Naive thymus-derived CD4-positive, alpha-beta T cell (primary cell): ENCODE results near the gene EXOC8. TPM values are rescaled to one million over a fixed set of nuclear protein-coding genes. Genes with fewer than 3 reads are reported as not detected.

Source experiments
- ATAC-seq: fragments of 150-1000 bp; cut with Tn5 transposase; 2 replicates; pipeline ENCODE4 v1.10.0; 2021; ENCODE audit warnings: mild to moderate bottlenecking, moderate library complexity
- CTCF ChIA-PET: fragments of 350-600 bp; sonication (Branson Sonifier 250); formaldehyde crosslinking; loops from one replicate; lab custom pipeline; 2021; ENCODE audit warnings: antibody characterized with exemption; lab: Charles Lee
- POLR2A ChIA-PET: fragments of 350-600 bp; sonication (Branson Sonifier 250); formaldehyde crosslinking; loops from one replicate; lab custom pipeline; 2021; ENCODE audit warnings: antibody characterized with exemption, inconsistent platforms; lab: Charles Lee
- DNase-seq, 9 donors: peaks; one replicate each; pipeline versions ENCODE4 v3.0.0 to v3.0.0-alpha.2; 2020 to 2022; ENCODE audit warnings: mixed read lengths in 1 of 9
- H3K27ac ChIP-seq: one replicate; pipeline ENCODE4 v1.7.0; 2013; ENCODE audit warnings: mild to moderate bottlenecking, low read depth, low read length, moderate library complexity
- H3K27me3 ChIP-seq, 2 donors: one replicate each; pipeline ENCODE4 v1.7.0; 2013; ENCODE audit warnings: low read length in 2 of 2, mild to moderate bottlenecking in 2 of 2, moderate library complexity in 2 of 2; ENCODE audit not compliant: control insufficient read depth in 2 of 2, insufficient read depth in 2 of 2
- H3K36me3 ChIP-seq, 3 experiments: 1 replicate in 2 of 3; 2 replicates in 1 of 3; pipeline ENCODE4 v1.7.0; 2013; ENCODE audit warnings: low read length in 3 of 3, mild to moderate bottlenecking in 3 of 3, moderate library complexity in 1 of 3; ENCODE audit not compliant: insufficient read depth in 3 of 3, control insufficient read depth in 2 of 3
- H3K4me1 ChIP-seq, 2 donors: one replicate each; pipeline ENCODE4 v1.7.0; 2013; ENCODE audit warnings: low read length in 2 of 2, mild to moderate bottlenecking in 2 of 2, moderate library complexity in 1 of 2; ENCODE audit not compliant: control insufficient read depth in 2 of 2, insufficient read depth in 2 of 2
- H3K4me3 ChIP-seq: 2 replicates; pipeline ENCODE4 v1.7.0; 2013; ENCODE audit warnings: mild to moderate bottlenecking, low read length
- H3K9me3 ChIP-seq, 3 experiments: 1 replicate in 2 of 3; 2 replicates in 1 of 3; pipeline ENCODE4 v1.7.0; 2013; ENCODE audit warnings: low read length in 3 of 3; ENCODE audit not compliant: control insufficient read depth in 2 of 3
- H3K27ac Mint-ChIP-seq, 9 donors: one replicate each; pipeline ENCODE4 v1.8.0; 2020 to 2022; ENCODE audit warnings: mixed read lengths in 9 of 9, mild to moderate bottlenecking in 8 of 9, moderate library complexity in 5 of 9, inconsistent platforms in 2 of 9
- H3K27me3 Mint-ChIP-seq, 5 donors: one replicate each; pipeline ENCODE4 v1.8.0; 2021 to 2022; ENCODE audit warnings: mixed read lengths in 5 of 5, mild to moderate bottlenecking in 1 of 5
- H3K36me3 Mint-ChIP-seq, 5 donors: one replicate each; pipeline ENCODE4 v1.8.0; 2020 to 2022; ENCODE audit warnings: mixed read lengths in 5 of 5, mild to moderate bottlenecking in 3 of 5, inconsistent platforms in 1 of 5
- H3K4me1 Mint-ChIP-seq, 7 donors: one replicate each; pipeline ENCODE4 v1.8.0; 2020 to 2022; ENCODE audit warnings: mixed read lengths in 7 of 7, mild to moderate bottlenecking in 3 of 7, inconsistent platforms in 1 of 7
- H3K4me3 Mint-ChIP-seq, 10 donors: one replicate each; pipeline ENCODE4 v1.8.0; 2020 to 2022; ENCODE audit warnings: mild to moderate bottlenecking in 10 of 10, mixed read lengths in 10 of 10, moderate library complexity in 6 of 10, inconsistent platforms in 2 of 10
- H3K9me3 Mint-ChIP-seq, 11 donors: one replicate each; pipeline ENCODE4 v1.8.0; 2020 to 2022; ENCODE audit warnings: mixed read lengths in 11 of 11, mild to moderate bottlenecking in 4 of 11, inconsistent platforms in 1 of 11, moderate library complexity in 1 of 11
- intact Hi-C, 2 donors: fragments of 100-400 bp; cut with micrococcal nuclease; formaldehyde crosslinking; loops; one replicate each; pipeline ENCODE4 v1.15.1; 2023
- polyA plus RNA-seq, 2 donors: library from polyadenylated mRNA; unstranded; fragments of 300-500 nt; fragmentation: Illumina TruSeq; gene quantifications; one replicate each; pipeline ENCODE4 v1.2.3, GENCODE V29; 2021
- total RNA-seq, 6 experiments: library from RNA in 5 of 6; stranded (reverse) in 5 of 6; gene quantifications; 1 replicate in 5 of 6; 2 replicates in 1 of 6; pipeline ENCODE4 v1.2.3 and lab custom pipeline; 2021 to 2026

The EXOC8 gene
- total and polyA plus RNA-seq, 7 experiments from 2014 or later: 2.7 to 33.8 (median 23.5) TPM

- Mint-ChIP-seq H3K36me3 (peaks cover 0 to 23% (median 9%) of the 10 kb centered on the region in 5 donors), H3K9me3 (peaks cover 0 to 23% (median 2%) of the 10 kb centered on the region in 11 donors), H3K27me3 (peaks cover 0 to 7% (median 0%) of the 10 kb centered on the region in 5 donors), H3K4me1 (peaks cover 5 to 27% (median 9%) of the 10 kb centered on the region in 7 donors), H3K27ac (no peak overlapping the region), H3K4me3 (no peak overlapping the region)
- intact Hi-C loops: no loop called here
- Histone ChIP-seq H3K27ac (no peak overlapping the region), H3K4me3 (no peak overlapping the region), H3K36me3 (no peaks in the 10 kb centered on the region), H3K4me1 (no peaks in the 10 kb centered on the region), H3K9me3 (no peaks in the 10 kb centered on the region), H3K27me3 (no peaks in the 10 kb centered on the region)
- CTCF ChIA-PET: no interaction called here
- DNase-seq: no peak
- no peak for ATAC-seq
- POLR2A ChIA-PET: no interaction called here
Measured at GRCh38 chr1:231327617-231328016, 10.0 kb downstream of the EXOC8 start.

DNA sequence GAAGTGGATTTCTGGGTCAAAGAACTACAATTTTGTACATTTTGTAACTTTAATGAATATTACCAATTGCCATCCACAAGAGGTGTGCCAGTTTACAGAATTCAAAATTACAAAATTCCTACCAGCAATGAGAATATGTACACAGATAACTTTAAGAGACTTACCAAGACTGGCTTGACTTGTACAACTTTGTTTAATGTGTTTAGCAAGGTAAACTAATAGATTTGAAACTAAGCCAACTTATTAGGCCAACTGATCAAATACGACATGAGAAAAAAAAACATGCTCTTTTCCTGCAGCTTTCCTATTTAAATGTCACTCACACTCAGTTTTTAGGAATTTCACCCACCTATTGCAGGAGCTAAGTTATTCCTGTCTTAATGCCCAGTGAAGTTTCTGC, 11.4 kb downstream of the EXOC8 start:
- no peak for DNase-seq
- Histone ChIP-seq H3K4me3 (no peak overlapping the region), H3K27ac (no peak overlapping the region), H3K4me1 (no peaks in the 10 kb centered on the region), H3K36me3 (no peaks in the 10 kb centered on the region), H3K9me3 (no peaks in the 10 kb centered on the region), H3K27me3 (no peaks in the 10 kb centered on the region)
- POLR2A ChIA-PET: no interaction called here
- no peak for ATAC-seq
- intact Hi-C loops: no loop called here
- Mint-ChIP-seq H3K27me3 (peaks cover 0 to 7% (median 0%) of the 10 kb centered on the region in 5 donors), H3K27ac (no peak overlapping the region), H3K4me3 (no peak overlapping the region), H3K36me3 (peaks cover 0 to 12% (median 1%) of the 10 kb centered on the region in 5 donors), H3K4me1 (peaks cover 0 to 15% (median 4%) of the 10 kb centered on the region in 7 donors), H3K9me3 (peaks cover 0 to 9% (median 0%) of the 10 kb centered on the region in 11 donors)
- CTCF ChIA-PET: no interaction called here

DNA sequence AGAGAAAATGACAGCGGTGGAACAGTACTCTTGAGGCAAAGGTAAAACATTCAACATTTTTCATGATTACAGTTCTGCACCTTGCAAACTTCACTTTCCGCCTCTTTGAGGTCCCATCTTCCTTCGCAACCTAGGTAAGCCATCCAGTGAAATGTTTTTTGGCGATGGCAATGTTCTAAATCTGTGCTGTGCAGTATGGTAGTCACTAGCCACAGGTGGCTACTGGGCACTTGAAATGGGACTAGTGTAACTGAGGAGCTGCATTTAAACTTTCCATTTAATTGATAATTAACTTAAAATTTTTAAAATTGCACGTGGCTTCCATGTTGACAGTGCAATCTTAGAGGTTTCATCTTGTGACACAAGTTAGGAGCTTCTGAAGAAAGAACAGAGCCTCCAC, 13.0 kb downstream of the EXOC8 start:
- Histone ChIP-seq H3K36me3 (no peaks in the 10 kb centered on the region), H3K9me3 (no peaks in the 10 kb centered on the region), H3K27me3 (no peaks in the 10 kb centered on the region), H3K4me3 (no peak overlapping the region), H3K4me1 (no peaks in the 10 kb centered on the region), H3K27ac (no peak overlapping the region)
- Mint-ChIP-seq H3K27ac (no peak overlapping the region), H3K4me3 (no peak overlapping the region), H3K4me1 (peaks cover 0 to 7% (median 4%) of the 10 kb centered on the region in 7 donors), H3K9me3 (peaks cover 0 to 4% (median 0%) of the 10 kb centered on the region in 11 donors), H3K27me3 (peaks cover 0 to 7% (median 0%) of the 10 kb centered on the region in 5 donors), H3K36me3 (peaks cover 0 to 8% (median 0%) of the 10 kb centered on the region in 5 donors)
- intact Hi-C loops: no loop called here
- CTCF ChIA-PET: no interaction called here
- DNase-seq (no peak), ATAC-seq (no peak)
- POLR2A ChIA-PET: interaction anchor here (0.5 kb wide), 1 partner anchor 34 kb away, joined by 6 read pairs; no protein-coding TSS in a partner anchor

- DNase-seq: no peak
- H3K4me3 Mint-ChIP-seq: no peak overlapping the region
- no peak overlapping the region for H3K27ac Mint-ChIP-seq
- peaks cover 0 to 7% (median 0%) of the 10 kb centered on the region in 5 donors for H3K27me3 Mint-ChIP-seq
- Histone ChIP-seq H3K9me3 (no peaks in the 10 kb centered on the region), H3K27me3 (no peaks in the 10 kb centered on the region), H3K4me3 (no peak overlapping the region), H3K36me3 (no peaks in the 10 kb centered on the region), H3K27ac (no peak overlapping the region), H3K4me1 (no peaks in the 10 kb centered on the region)
- CTCF ChIA-PET: no interaction called here
- intact Hi-C loops: no loop called here
- ATAC-seq: no peak
- peaks cover 0 to 4% (median 0%) of the 10 kb centered on the region in 5 donors for H3K36me3 Mint-ChIP-seq
- no peaks in the 10 kb centered on the region for H3K4me1 Mint-ChIP-seq
- POLR2A ChIA-PET: no interaction called here
- no peaks in the 10 kb centered on the region for H3K9me3 Mint-ChIP-seq
Measured at GRCh38 chr1:231322880-231323530, 14.6 kb downstream of the EXOC8 start.

- Histone ChIP-seq H3K27me3 (no peaks in the 10 kb centered on the region), H3K9me3 (no peaks in the 10 kb centered on the region), H3K4me1 (no peaks in the 10 kb centered on the region), H3K4me3 (no peak overlapping the region), H3K27ac (no peak overlapping the region), H3K36me3 (no peaks in the 10 kb centered on the region)
- ATAC-seq (no peak), DNase-seq (no peak)
- ChIA-PET POLR2A (no interaction called here), CTCF (no interaction called here)
- Mint-ChIP-seq H3K27ac (peak overlapping the region in 1 of 9 donors; percentile 25), H3K9me3 (no peaks in the 10 kb centered on the region), H3K4me3 (no peak overlapping the region), H3K36me3 (peaks cover 0 to 4% (median 0%) of the 10 kb centered on the region in 5 donors), H3K27me3 (peaks cover 0 to 3% (median 0%) of the 10 kb centered on the region in 5 donors), H3K4me1 (peaks cover 0 to 4% (median 0%) of the 10 kb centered on the region in 7 donors)
- intact Hi-C loops: no loop called here
Measured at GRCh38 chr1:231319080-231319479, 18.6 kb downstream of the EXOC8 start.

DNA sequence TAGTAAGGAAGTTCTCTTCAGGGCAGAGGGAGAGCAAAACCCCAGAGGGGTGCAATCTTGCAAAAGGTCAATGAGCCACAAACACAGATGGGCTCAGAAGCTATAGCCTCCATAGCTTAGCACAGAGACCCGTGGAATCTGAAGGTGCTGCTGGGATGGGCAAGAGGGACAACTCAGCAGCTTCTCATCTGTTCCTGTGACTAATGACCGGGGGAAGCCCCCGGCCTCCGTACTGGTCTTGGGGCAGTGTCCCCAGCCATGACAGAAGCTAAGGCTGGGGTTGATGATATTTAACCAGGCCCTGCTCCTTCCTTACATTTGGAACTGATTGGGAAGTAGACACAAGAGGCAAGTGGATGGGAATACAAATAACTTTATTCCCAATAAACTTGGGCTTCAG, 19.1 kb downstream of the EXOC8 start:
- ATAC-seq: no peak
- H3K36me3 ChIP-seq: no peaks in the 10 kb centered on the region
- Mint-ChIP-seq H3K27ac (no peak overlapping the region), H3K9me3 (no peaks in the 10 kb centered on the region), H3K4me1 (peaks cover 0 to 4% (median 0%) of the 10 kb centered on the region in 7 donors), H3K27me3 (no peaks in the 10 kb centered on the region), H3K4me3 (no peak overlapping the region), H3K36me3 (peaks cover 0 to 4% (median 0%) of the 10 kb centered on the region in 5 donors)
- H3K4me1 ChIP-seq: no peaks in the 10 kb centered on the region
- no peaks in the 10 kb centered on the region for H3K27me3 ChIP-seq
- DNase-seq: no peak
- CTCF ChIA-PET: no interaction called here
- H3K9me3 ChIP-seq: no peaks in the 10 kb centered on the region
- H3K4me3 ChIP-seq: no peak overlapping the region
- no peak overlapping the region for H3K27ac ChIP-seq
- POLR2A ChIA-PET: no interaction called here
- intact Hi-C loops: no loop called here

DNA sequence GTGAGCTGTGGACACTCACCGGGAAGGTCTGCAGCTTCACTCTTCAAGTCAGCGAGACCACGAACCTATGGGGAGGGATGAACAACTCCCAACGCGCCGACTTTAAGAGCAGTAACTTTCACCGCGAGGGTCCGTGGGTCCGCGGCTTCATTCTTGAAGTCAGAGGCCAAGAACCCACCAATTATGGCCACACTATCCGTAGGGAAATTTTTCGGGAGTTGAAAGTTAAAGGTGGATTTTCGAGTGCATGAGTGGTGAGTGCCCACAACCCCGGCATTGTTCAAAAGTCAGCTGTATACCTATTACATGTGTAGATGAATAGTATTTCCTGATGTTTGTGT, 19.7 kb downstream of the EXOC8 start:
- ChIA-PET CTCF (interaction anchor here (1.3 kb wide), 2 partner anchors 41 to 285 kb away, joined by 4 to 5 read pairs; no protein-coding TSS in a partner anchor), POLR2A (no interaction called here)
- Mint-ChIP-seq H3K4me1 (peaks cover 0 to 4% (median 0%) of the 10 kb centered on the region in 7 donors), H3K4me3 (no peak overlapping the region), H3K9me3 (no peaks in the 10 kb centered on the region), H3K27me3 (no peaks in the 10 kb centered on the region), H3K27ac (no peak overlapping the region), H3K36me3 (peaks cover 0 to 4% (median 0%) of the 10 kb centered on the region in 5 donors)
- H3K4me3 ChIP-seq: no peak overlapping the region
- H3K27ac ChIP-seq: no peak overlapping the region
- intact Hi-C loops: no loop called here
- H3K27me3 ChIP-seq: no peaks in the 10 kb centered on the region
- no peaks in the 10 kb centered on the region for H3K4me1 ChIP-seq
- DNase-seq (no peak), ATAC-seq (no peak)
- no peaks in the 10 kb centered on the region for H3K9me3 ChIP-seq
- H3K36me3 ChIP-seq: no peaks in the 10 kb centered on the region
